Measurements from ENCODE around the gene ZMYND10.

The ZMYND10 gene

GRCh38 chr3:50340147-50340447 is 5.4 kb downstream of the ZMYND10 start:
- DNase-seq (ENCODE audit: insufficient read length, low spot score): no peak
- FAIRE-seq: no peak
- TF ChIP-seq CTCF (IDR thresholded peaks at IDR 0.05; ENCODE audit: insufficient read depth, missing control alignments): no peak

- no peak for TF ChIP-seq CTCF (IDR thresholded peaks at IDR 0.05; ENCODE audit: insufficient read depth, missing control alignments)
Observed at GRCh38 chr3:50339485-50340146, 5.9 kb downstream of the ZMYND10 start.

GRCh38 chr3:50338965-50339364 is 6.6 kb downstream of the ZMYND10 start:
- DNase-seq (ENCODE audit: insufficient read length, low spot score) (no peak), FAIRE-seq (no peak)
- TF ChIP-seq CTCF (IDR thresholded peaks at IDR 0.05; ENCODE audit: insufficient read depth, missing control alignments): no peak

More at GRCh38 chr3:50339485-50340146, 5.9 kb downstream of the ZMYND10 start:
- FAIRE-seq: no peak
- DNase-seq (ENCODE audit: insufficient read length, low spot score): no peak

GRCh38 chr3:50337175-50337861 is 8.2 kb downstream of the ZMYND10 start:
- no peak for FAIRE-seq

GRCh38 chr3:50336452-50337174 is 8.9 kb downstream of the ZMYND10 start:
- no peak for TF ChIP-seq CTCF (IDR thresholded peaks at IDR 0.05; ENCODE audit: insufficient read depth, missing control alignments)
- DNase-seq (ENCODE audit: insufficient read length, low spot score): no peak
- no peak for FAIRE-seq

More at GRCh38 chr3:50337175-50337861, 8.2 kb downstream of the ZMYND10 start:
- DNase-seq (ENCODE audit: insufficient read length, low spot score): peak; percentile 100
- TF ChIP-seq CTCF (IDR thresholded peaks at IDR 0.05; ENCODE audit: insufficient read depth, missing control alignments): no peak

GRCh38 chr3:50334339-50335075 is 11.0 kb downstream of the ZMYND10 start:
- TF ChIP-seq CTCF (IDR thresholded peaks at IDR 0.05; ENCODE audit: insufficient read depth, missing control alignments): no peak
- FAIRE-seq (no peak), DNase-seq (ENCODE audit: insufficient read length, low spot score) (no peak)

All from D721Med (cell line).